ENCODE data around the gene NAXD. TPM values are rescaled to one million over a fixed set of nuclear protein-coding genes. Genes with fewer than 3 reads are reported as not detected.
"Not testable (repeated sequence)": the region's sequence is repeated elsewhere in the genome, so short reads cannot be mapped to it uniquely, and the experiment has no call there.

NAXD gene
- total RNA-seq, 1 donor from 2014 or later, result 41.2 TPM

DNA sequence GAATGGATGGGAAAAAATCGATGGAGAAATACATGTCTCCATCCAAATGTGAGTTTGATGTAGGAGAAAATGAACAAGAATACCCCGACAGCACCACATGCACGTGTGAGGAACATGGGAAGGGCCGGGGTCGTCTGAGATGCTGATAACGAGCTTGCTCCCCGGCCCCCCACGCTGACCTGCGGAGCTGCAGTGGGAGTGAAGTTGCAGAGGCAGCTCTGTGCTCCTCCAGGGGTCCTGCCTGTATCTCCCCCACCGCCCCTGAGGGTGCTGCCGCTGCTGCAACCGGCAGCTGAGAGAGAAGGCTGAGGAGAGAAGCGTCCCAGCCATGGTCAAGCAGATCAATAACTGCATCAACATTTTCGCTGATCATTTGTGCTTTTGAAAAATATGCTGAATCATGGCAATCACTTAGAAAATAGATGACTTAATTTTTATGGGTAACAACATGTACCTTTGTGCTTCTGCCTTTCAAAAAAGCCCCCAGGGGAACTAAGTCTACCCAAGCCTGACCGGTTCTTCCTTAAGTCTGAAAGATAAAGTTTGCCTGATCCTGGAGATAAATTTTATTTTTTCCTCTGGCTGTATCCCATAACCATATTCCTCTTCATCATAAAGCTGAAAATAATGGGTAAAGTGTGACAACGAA is 18.2 kb upstream of the NAXD start:
- peak; percentile 25 for DNase-seq
- Mint-ChIP-seq H3K9me3 (ENCODE audit: unreplicated experiment) (no peaks in the 10 kb centered on the region), H3K36me3 (ENCODE audit: unreplicated experiment) (no peaks in the 10 kb centered on the region), H3K4me3 (ENCODE audit: unreplicated experiment) (no peak overlapping the region), H3K4me1 (ENCODE audit: low read depth, unreplicated experiment) (peaks cover 2% of the 10 kb centered on the region), H3K27ac (ENCODE audit: unreplicated experiment) (no peak overlapping the region), H3K27me3 (ENCODE audit: unreplicated experiment) (no peaks in the 10 kb centered on the region)
- TF ChIP-seq, protein P1, sequence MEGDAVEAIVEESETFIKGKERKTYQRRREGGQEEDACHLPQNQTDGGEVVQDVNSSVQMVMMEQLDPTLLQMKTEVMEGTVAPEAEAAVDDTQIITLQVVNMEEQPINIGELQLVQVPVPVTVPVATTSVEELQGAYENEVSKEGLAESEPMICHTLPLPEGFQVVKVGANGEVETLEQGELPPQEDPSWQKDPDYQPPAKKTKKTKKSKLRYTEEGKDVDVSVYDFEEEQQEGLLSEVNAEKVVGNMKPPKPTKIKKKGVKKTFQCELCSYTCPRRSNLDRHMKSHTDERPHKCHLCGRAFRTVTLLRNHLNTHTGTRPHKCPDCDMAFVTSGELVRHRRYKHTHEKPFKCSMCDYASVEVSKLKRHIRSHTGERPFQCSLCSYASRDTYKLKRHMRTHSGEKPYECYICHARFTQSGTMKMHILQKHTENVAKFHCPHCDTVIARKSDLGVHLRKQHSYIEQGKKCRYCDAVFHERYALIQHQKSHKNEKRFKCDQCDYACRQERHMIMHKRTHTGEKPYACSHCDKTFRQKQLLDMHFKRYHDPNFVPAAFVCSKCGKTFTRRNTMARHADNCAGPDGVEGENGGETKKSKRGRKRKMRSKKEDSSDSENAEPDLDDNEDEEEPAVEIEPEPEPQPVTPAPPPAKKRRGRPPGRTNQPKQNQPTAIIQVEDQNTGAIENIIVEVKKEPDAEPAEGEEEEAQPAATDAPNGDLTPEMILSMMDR (IDR thresholded peaks at IDR 0.05; ENCODE audit: partially characterized antibody, unreplicated experiment), result no peak

DNA sequence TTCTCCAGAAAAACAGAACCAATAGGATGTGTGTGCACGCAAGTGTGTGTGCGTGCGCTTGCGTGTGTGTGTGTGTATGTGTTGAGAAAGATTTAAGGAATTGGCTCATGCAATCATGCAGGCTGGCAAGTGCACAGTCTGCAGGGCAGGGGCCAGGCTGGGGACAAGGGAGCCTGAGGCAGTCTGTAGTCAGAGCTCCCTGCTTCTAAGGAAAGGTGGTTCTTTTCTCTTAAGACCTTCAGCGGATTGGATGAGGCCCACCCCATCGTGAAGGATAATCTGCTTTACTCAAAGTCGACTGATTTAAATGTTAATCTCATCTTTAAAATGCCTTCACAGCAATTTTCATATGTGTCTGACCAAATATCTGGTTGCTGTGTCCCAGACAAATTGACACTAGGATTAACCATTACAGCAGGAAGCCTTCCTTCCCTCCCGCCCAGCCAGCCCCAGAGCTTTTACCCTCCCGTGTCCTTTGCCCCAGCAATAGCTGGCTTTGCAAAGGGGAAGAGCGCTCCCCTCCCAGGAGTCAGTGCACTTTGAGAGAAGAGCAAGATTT is 15.0 kb upstream of the NAXD start:
- H3K27ac Mint-ChIP-seq (ENCODE audit: unreplicated experiment), result no peak overlapping the region
- no peak overlapping the region for H3K4me3 Mint-ChIP-seq (ENCODE audit: unreplicated experiment)
- H3K27me3 Mint-ChIP-seq (ENCODE audit: unreplicated experiment), result no peaks in the 10 kb centered on the region
- no peak for DNase-seq
- H3K9me3 Mint-ChIP-seq (ENCODE audit: unreplicated experiment), result peaks cover 3% of the 10 kb centered on the region
- TF ChIP-seq, protein P1 (IDR thresholded peaks at IDR 0.05; ENCODE audit: partially characterized antibody, unreplicated experiment), result no peak
- H3K4me1 Mint-ChIP-seq (ENCODE audit: low read depth, unreplicated experiment), result peaks cover 2% of the 10 kb centered on the region
- peaks cover 5% of the 10 kb centered on the region for H3K36me3 Mint-ChIP-seq (ENCODE audit: unreplicated experiment)

DNA sequence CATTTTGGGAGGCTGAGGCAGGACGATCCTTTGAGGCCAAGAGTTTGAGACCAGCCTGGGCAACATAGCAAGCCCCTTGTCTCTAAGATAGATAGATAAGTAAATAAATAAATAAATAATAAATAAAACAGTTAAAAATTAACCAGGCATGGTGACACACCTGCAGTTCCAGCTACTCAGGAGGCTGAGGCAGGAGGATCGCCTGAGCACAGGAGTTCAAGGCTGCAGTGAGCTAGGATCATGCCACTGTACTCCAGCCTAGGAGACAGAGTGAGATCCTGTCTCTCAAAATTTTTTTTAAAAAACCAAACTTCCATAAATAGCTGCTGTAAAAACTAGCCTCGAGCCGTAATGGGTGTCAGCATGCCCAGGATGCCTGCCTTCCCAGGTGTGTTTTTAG is 14.4 kb upstream of the NAXD start:
- Mint-ChIP-seq H3K4me1 (ENCODE audit: low read depth, unreplicated experiment) (peaks cover 2% of the 10 kb centered on the region), H3K36me3 (ENCODE audit: unreplicated experiment) (peaks cover 5% of the 10 kb centered on the region), H3K4me3 (ENCODE audit: unreplicated experiment) (no peak overlapping the region), H3K9me3 (ENCODE audit: unreplicated experiment) (peaks cover 3% of the 10 kb centered on the region), H3K27ac (ENCODE audit: unreplicated experiment) (no peak overlapping the region), H3K27me3 (ENCODE audit: unreplicated experiment) (no peaks in the 10 kb centered on the region)
- TF ChIP-seq, protein P1 (IDR thresholded peaks at IDR 0.05; ENCODE audit: partially characterized antibody, unreplicated experiment), result no peak
- no peak for DNase-seq

DNA sequence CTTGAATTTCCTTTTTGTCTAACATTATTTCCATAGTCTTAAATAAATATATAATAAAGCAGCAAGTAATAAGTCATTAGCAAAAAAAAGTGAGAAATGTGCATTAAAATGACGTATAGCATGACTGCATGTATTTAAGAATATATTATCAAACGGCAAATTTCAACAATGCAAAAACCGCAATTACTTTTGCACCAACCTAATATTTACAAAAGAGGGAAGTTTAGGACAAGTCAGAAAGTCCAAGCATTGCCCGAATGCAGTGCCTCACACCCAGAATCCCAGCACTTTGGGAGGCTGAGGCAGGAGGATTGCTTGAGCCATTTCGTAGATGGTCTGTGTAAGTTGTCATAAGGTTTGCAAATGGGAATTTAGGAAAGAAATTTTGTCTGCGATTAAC is 10.2 kb upstream of the NAXD start:
- no peak overlapping the region for H3K4me3 Mint-ChIP-seq (ENCODE audit: unreplicated experiment)
- H3K4me1 Mint-ChIP-seq (ENCODE audit: low read depth, unreplicated experiment), result no peaks in the 10 kb centered on the region
- TF ChIP-seq, protein P1 (IDR thresholded peaks at IDR 0.05; ENCODE audit: partially characterized antibody, unreplicated experiment), result no peak
- DNase-seq, result no peak
- no peaks in the 10 kb centered on the region for H3K27me3 Mint-ChIP-seq (ENCODE audit: unreplicated experiment)
- peaks cover 6% of the 10 kb centered on the region for H3K9me3 Mint-ChIP-seq (ENCODE audit: unreplicated experiment)
- H3K27ac Mint-ChIP-seq (ENCODE audit: unreplicated experiment), result no peak overlapping the region
- H3K36me3 Mint-ChIP-seq (ENCODE audit: unreplicated experiment), result peaks cover 11% of the 10 kb centered on the region

DNA sequence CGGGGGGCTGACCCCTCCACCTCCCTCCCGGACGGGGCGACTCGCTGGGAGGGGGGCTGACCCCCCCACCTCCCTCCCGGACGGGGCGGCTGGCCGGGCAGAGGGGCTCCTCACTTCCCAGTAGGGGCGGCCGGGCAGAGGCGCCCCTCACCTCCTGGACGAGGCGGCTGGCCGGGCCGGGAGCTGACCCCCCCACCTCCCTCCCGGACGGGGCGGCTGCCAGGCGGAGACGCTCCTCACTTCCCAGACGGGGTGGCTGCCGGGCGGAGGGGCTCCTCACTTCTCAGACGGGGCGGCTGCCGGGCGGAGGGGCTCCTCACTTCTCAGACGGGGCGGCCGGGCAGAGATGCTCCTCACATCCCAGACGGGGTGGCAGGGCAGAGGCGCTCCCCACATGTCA is 9.1 kb upstream of the NAXD start:
- peaks cover 11% of the 10 kb centered on the region for H3K36me3 Mint-ChIP-seq (ENCODE audit: unreplicated experiment)
- not testable (repeated sequence) for H3K4me1 Mint-ChIP-seq (ENCODE audit: low read depth, unreplicated experiment); H3K9me3 Mint-ChIP-seq (ENCODE audit: unreplicated experiment); H3K4me3 Mint-ChIP-seq (ENCODE audit: unreplicated experiment); H3K27me3 Mint-ChIP-seq (ENCODE audit: unreplicated experiment); H3K27ac Mint-ChIP-seq (ENCODE audit: unreplicated experiment); DNase-seq
